ENCODE data around the gene C11orf91. TPM values are rescaled to one million over a fixed set of nuclear protein-coding genes. Genes with fewer than 3 reads are reported as not detected.

Gene C11orf91
- total and polyA plus RNA-seq, 2 donors (not counting 1 experiment from before 2014, with no cell fraction given) = 0.12 TPM; not detected in 1

- no peaks in the 10 kb centered on the region for H3K79me2 ChIP-seq (ENCODE audit: control insufficient read depth, insufficient read depth, low read length)
- no peak overlapping the region for H3K4me2 ChIP-seq (ENCODE audit: extremely low read depth, insufficient read depth, low read length)
- H3K9me3 ChIP-seq (ENCODE audit: control insufficient read depth, insufficient read depth, low read depth, low read length) = no peaks in the 10 kb centered on the region
- no peak overlapping the region for H3K9ac ChIP-seq (ENCODE audit: insufficient read depth, low read length)
- TF ChIP-seq, protein P1, sequence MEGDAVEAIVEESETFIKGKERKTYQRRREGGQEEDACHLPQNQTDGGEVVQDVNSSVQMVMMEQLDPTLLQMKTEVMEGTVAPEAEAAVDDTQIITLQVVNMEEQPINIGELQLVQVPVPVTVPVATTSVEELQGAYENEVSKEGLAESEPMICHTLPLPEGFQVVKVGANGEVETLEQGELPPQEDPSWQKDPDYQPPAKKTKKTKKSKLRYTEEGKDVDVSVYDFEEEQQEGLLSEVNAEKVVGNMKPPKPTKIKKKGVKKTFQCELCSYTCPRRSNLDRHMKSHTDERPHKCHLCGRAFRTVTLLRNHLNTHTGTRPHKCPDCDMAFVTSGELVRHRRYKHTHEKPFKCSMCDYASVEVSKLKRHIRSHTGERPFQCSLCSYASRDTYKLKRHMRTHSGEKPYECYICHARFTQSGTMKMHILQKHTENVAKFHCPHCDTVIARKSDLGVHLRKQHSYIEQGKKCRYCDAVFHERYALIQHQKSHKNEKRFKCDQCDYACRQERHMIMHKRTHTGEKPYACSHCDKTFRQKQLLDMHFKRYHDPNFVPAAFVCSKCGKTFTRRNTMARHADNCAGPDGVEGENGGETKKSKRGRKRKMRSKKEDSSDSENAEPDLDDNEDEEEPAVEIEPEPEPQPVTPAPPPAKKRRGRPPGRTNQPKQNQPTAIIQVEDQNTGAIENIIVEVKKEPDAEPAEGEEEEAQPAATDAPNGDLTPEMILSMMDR (conservative IDR thresholded peaks at IDR 0.05 in 1 of 2, IDR thresholded peaks at IDR 0.05 in 1 of 2; ENCODE audit: low read depth in 1 of 2, low read length in 2 of 2) = no peak
- TF ChIP-seq EZH2 (IDR thresholded peaks at IDR 0.05; ENCODE audit: low read length, missing control alignments) = no peak
- no peaks in the 10 kb centered on the region for H3K36me3 ChIP-seq (ENCODE audit: control insufficient read depth, insufficient read depth, low read length)
- peaks cover 34% of the 10 kb centered on the region for H3K4me1 ChIP-seq (ENCODE audit: control insufficient read depth, extremely low read depth, insufficient read depth, low read length)
- H3K27me3 ChIP-seq (ENCODE audit: control insufficient read depth, insufficient read depth, low read length) = no peaks in the 10 kb centered on the region
- H4K20me1 ChIP-seq (ENCODE audit: control insufficient read depth, extremely low read depth, insufficient read depth, low read length) = no peaks in the 10 kb centered on the region
- no peak overlapping the region for H3K4me3 ChIP-seq (replicated peaks in 1 of 4; ENCODE audit: control extremely low read depth in 1 of 4, insufficient read depth in 1 of 4, low read depth in 3 of 4, low read length in 4 of 4)
- H3K27ac ChIP-seq (ENCODE audit: insufficient read depth, low read length) = peak overlapping the region; percentile 95
- DNase-seq (ENCODE audit: low read depth in 2 of 2) = peak; percentile 32 to 45
- H2AFZ ChIP-seq (ENCODE audit: low read length) = no peak overlapping the region
These were observed 11.5 kb downstream of the C11orf91 start for GRCh38 chr11:33689085-33689484.

- Histone ChIP-seq H3K79me2 (ENCODE audit: control insufficient read depth, insufficient read depth, low read length) (no peaks in the 10 kb centered on the region), H3K4me1 (ENCODE audit: control insufficient read depth, extremely low read depth, insufficient read depth, low read length) (peaks cover 34% of the 10 kb centered on the region), H3K27ac (ENCODE audit: insufficient read depth, low read length) (no peak overlapping the region)
These were observed 12.7 kb downstream of the C11orf91 start for GRCh38 chr11:33687733-33688479.

DNA sequence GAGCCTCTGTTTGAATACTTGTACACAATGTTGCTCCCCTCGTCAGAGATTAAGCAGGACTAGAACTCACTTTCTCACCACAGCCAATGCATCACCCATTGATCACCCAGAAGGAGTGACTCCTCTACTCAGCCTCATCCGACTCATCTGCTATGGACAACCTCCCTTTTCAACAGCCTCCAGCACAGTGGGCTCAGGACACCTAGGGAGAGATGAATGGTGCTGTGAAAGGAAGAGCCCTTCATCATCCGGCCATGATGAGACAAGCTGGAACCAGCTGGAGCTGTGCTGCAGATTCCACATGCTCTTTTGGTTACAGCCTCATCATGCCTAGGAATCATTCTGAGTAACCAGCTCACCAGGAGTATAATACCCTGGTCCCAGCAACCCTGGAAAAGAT is 15.5 kb downstream of the C11orf91 start:
- H4K20me1 ChIP-seq (ENCODE audit: control insufficient read depth, extremely low read depth, insufficient read depth, low read length) = no peaks in the 10 kb centered on the region
- no peak overlapping the region for H3K9ac ChIP-seq (ENCODE audit: insufficient read depth, low read length)
- H3K4me2 ChIP-seq (ENCODE audit: extremely low read depth, insufficient read depth, low read length) = no peak overlapping the region
- no peaks in the 10 kb centered on the region for H3K9me3 ChIP-seq (ENCODE audit: control insufficient read depth, insufficient read depth, low read depth, low read length)
- no peaks in the 10 kb centered on the region for H3K36me3 ChIP-seq (ENCODE audit: control insufficient read depth, insufficient read depth, low read length)
- no peak overlapping the region for H3K4me3 ChIP-seq (replicated peaks in 1 of 4; ENCODE audit: control extremely low read depth in 1 of 4, insufficient read depth in 1 of 4, low read depth in 3 of 4, low read length in 4 of 4)
- no peak for DNase-seq (ENCODE audit: low read depth in 2 of 2)
- no peaks in the 10 kb centered on the region for H3K27me3 ChIP-seq (ENCODE audit: control insufficient read depth, insufficient read depth, low read length)
- no peaks in the 10 kb centered on the region for H3K79me2 ChIP-seq (ENCODE audit: control insufficient read depth, insufficient read depth, low read length)
- no peak overlapping the region for H3K27ac ChIP-seq (ENCODE audit: insufficient read depth, low read length)
- no peak overlapping the region for H2AFZ ChIP-seq (ENCODE audit: low read length)
- H3K4me1 ChIP-seq (ENCODE audit: control insufficient read depth, extremely low read depth, insufficient read depth, low read length) = peaks cover 14% of the 10 kb centered on the region
- TF ChIP-seq, protein P1 (conservative IDR thresholded peaks at IDR 0.05 in 1 of 2, IDR thresholded peaks at IDR 0.05 in 1 of 2; ENCODE audit: low read depth in 1 of 2, low read length in 2 of 2) = no peak
- TF ChIP-seq EZH2 (IDR thresholded peaks at IDR 0.05; ENCODE audit: low read length, missing control alignments) = no peak

More at GRCh38 chr11:33687733-33688479, 12.7 kb downstream of the C11orf91 start:
- H3K4me3 ChIP-seq (replicated peaks in 1 of 4; ENCODE audit: control extremely low read depth in 1 of 4, insufficient read depth in 1 of 4, low read depth in 3 of 4, low read length in 4 of 4) = no peak overlapping the region
- no peak overlapping the region for H3K9ac ChIP-seq (ENCODE audit: insufficient read depth, low read length)
- H3K27me3 ChIP-seq (ENCODE audit: control insufficient read depth, insufficient read depth, low read length) = no peaks in the 10 kb centered on the region
- H2AFZ ChIP-seq (ENCODE audit: low read length) = no peak overlapping the region
- H3K4me2 ChIP-seq (ENCODE audit: extremely low read depth, insufficient read depth, low read length) = no peak overlapping the region
- TF ChIP-seq EZH2 (IDR thresholded peaks at IDR 0.05; ENCODE audit: low read length, missing control alignments) = no peak
- TF ChIP-seq, protein P1 (conservative IDR thresholded peaks at IDR 0.05 in 1 of 2, IDR thresholded peaks at IDR 0.05 in 1 of 2; ENCODE audit: low read depth in 1 of 2, low read length in 2 of 2) = peak; percentile 81 to 92
- H4K20me1 ChIP-seq (ENCODE audit: control insufficient read depth, extremely low read depth, insufficient read depth, low read length) = no peaks in the 10 kb centered on the region
- no peaks in the 10 kb centered on the region for H3K36me3 ChIP-seq (ENCODE audit: control insufficient read depth, insufficient read depth, low read length)
- peak; percentile 58 to 80 for DNase-seq (ENCODE audit: low read depth in 2 of 2)
- no peaks in the 10 kb centered on the region for H3K9me3 ChIP-seq (ENCODE audit: control insufficient read depth, insufficient read depth, low read depth, low read length)

Data from fibroblast of lung (primary cell).